Eye (tissue), 1 donor: Measurements from ENCODE around the gene UBE2V1.
A peak's percentile ranks its signal among the peaks of the same experiment; 100 is the strongest.
"Not testable (repeated sequence)": the region's sequence is repeated elsewhere in the genome, so short reads cannot be mapped to it uniquely, and the experiment has no call there.

ENCODE experiments used
- DNase-seq: peaks from one replicate; pipeline ENCODE4 v3.0.0-alpha.2; 2015

Gene UBE2V1

DNA sequence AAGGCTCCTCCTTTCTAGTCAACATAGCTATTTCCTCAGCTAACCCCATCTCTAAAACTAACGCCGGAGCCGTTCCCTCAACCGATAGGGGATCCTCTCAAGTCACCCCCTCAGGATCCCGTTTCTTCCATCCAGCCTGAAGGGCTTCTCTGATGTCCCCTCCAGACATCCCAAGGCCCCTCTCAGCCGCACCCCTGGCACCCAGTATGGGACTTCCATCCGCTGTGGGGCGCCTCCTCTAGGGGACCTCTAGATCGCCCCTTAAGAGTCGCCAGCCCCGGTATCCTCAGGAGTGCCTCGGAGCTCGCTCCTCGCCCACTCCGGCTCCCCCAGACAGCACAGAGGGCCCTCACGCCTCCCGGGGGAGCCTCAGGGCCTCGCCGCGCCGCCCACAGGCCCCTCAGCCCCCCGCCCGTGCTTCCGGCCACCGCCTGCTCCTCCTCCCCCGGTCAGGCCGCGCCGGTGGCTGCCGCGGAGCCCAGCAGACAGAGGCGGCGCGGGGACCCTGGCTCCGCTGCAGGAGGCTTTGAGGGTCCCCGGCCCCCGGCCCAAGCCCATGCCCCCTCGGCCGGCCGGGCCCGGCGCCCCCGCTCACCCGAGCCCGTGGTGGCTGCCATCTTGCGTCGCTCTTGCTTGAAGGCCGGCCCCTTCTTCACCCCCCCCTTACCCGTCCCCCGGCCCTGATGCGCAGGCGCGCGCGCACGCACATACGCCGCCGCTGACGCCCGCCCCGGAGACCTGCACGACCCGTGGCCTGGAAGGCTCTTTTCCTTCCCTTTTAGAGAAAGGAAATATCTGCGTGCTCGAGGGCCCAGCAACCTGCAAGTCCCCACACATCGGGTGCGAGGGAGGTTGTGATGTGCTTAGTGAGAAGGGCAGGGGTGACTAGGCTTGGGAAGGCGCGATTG lies at the start of gene UBE2V1:
TSS of gene UBE2V1 (minus strand) at position 639 of the 908 bp plus-strand sequence. CDS start at position 617, 22 bp downstream.
- DNase-seq: peak; percentile 96

DNA sequence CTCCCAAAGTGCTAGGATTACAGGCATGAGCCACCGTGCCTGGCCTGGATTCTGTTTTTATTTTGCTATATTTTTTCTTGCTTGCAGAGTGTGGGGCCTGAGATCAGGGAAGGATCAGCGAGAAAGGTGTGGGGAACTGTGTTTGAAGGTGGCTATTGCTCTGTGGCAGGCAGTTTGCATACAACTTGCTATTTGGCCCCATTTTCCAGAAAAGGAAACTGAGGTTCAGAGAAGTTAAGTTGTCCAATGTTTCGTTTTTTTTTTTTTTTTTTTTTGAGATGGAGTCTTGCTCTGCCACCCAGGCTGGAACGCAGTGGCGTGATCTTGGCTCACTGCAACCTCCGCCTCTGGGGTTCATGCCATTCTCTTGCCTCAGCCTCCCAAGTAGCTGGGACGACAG lies 48.5 kb upstream of the UBE2V1 start:
- DNase-seq: not testable (repeated sequence)

DNA sequence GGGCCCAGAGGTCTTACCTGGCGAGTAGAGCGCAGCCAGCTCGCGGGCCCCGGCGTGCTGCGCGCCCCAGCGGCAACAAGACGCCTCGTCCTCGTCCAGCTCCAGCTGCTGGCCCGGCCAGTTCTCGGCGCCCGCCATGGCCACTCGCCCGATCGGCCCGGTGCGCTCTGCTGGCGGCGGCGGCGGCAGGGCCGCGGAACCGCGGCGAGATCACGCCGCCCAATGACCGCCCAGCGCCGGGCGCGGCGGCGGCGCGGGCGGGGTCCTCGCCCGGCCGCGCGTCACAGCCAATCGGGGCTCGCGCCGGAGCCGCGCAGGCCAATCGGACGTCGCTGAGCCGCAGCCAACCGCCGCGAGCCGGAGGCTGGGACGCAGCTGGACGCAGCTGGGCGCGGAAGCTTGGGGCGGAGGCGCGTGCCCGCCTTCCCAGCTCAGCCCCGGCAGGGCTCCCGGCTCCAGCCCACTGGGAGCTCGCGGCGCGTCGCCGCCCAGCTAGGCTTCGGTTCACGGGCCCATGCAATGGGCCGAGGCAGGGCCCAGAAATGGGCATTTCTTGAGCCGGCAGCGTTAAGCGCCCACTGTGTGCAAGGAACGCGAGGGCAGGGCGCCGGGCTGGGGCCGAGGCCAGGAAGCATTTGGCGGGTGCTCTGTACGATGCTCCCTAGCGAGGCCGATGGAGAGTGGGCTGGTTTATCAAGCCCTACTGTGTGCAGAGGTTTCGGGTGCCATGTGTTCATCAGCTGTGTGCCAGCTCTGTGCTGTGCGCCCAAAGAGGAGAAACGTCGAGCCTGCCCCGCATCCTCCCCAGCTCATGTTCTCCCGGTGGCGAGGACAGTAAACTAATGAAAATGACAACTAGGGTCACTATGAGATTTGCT lies 40.8 kb upstream of the UBE2V1 start, which contains the start of gene PEDS1:
TSS of gene PEDS1 (minus strand) at position 224 of the 878 bp plus-strand sequence. CDS start at position 138, 86 bp downstream.
- DNase-seq: peak; percentile 95

DNA sequence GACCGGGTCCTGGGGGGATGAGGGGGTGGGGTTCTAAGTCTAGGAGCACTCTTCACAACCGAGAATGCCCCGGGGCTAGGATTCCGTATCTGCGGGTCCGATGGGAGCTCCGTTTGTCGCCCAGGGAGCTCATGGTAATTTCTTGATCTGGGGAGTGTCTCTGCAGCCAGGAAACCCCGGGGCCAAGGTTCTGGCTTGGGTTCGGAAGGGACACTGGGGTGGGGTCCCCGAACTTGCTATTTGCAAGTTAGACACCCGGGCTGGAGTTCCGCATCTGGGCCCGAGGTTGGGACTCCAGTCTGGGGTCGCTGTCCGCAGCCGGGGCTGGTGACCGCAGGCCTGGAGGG lies 40.2 kb upstream of the UBE2V1 start:
- DNase-seq: no peak

DNA sequence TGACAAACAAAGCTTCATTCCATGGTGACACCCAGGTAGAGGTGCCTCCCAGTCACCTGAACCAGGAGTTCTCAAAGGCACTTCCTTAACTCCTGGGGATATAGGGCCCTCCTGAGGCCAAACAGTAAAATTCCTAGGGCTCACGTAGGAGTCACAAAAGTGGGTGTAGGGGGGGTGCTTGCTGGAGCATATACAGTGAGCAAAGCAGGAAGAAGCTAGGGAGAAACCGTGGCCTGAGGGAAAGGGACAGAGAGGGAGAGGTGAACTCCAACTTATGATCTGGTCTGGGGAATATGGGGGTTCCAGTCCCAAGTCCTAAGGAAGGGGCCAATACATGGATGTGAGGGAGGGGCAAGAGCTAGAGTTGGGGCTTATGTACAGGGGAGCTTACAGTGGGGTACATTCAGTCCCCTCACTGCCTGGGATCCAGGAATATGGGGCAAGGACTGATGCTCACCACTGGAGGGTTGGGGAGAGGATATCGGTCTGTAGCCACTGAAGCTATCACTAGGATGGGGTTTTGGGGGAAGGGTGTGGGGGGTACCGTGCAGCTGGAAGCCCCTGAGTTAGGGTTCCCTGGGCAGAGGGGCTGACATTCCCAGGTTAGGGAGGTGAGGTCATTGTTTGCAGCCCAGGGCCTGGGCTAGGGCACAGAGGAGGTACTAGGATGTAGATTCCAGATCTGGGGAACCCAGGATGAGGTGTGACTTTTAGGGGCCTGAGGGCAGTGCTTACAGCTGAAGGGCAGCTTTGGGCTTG lies 39.6 kb upstream of the UBE2V1 start:
- no peak for DNase-seq

DNA sequence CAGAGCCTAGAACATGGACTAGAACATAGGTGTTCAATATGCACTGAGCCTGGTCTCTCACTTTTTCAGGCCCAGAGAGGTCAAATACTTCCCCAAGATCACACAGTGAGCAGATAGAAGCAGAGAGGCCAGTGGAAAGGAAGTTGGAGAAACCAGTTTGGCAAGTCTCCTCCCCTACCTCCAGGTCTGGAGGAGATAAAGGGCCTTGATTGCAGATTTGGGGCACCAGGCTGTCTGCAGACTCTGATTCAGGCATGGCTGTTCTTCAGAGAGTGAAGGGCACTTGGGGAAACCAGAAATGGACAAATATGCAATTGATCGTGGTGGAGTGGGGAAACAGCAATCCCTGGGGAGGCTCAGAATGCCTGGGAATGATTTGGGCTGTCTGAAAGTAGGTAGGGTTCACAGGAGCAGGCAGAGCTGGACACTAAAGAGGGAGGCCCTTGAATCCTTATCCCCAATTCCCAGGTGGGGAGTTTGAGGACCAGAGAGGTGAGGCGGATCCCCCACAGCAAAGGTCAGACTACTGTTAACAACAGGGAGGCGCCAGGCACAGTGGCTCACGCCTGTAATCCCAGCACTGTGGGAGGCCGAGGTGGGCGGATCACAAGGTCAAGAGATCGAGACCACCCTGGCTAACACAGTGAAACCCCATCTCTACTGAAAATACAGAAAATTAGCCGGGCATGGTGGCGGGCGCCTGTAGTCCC lies 38.2 kb upstream of the UBE2V1 start:
- DNase-seq: no peak

DNA sequence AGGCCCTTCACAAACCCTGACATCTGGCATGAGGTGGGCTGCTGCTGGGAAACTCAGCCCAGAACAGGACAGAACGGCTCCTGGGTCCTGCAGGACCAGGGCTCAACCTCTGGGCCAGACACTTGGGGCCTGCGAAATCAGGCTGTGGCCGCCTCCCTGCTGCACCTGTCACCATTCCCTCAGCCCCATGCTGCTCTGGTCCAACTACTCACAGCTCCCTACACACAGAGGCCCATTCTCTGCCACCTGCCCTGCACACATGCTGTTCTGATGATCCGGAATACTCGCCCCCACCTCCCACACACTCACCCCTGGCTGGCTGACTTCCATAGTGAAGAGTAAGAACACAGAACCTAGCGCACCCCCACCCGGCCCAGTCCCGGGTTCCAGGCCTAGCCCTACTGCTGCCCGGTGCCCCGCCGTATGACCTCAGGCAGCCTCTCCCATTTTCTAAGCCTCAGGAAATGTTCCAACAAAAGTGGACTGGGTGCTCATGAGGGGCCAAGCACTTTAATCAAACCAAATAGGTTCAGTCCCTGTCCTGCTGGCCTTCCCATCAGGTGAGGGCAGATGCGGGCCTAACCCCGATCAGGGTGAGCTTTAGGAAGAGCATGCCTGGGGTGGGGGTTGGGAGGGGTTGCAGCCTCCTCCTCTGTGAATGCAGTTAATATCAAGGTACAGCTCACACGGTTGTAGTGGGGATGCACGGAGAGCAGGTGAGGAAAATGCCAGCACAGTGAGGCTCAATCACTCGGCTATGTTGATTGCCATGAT lies 36.7 kb upstream of the UBE2V1 start:
- DNase-seq: no peak

DNA sequence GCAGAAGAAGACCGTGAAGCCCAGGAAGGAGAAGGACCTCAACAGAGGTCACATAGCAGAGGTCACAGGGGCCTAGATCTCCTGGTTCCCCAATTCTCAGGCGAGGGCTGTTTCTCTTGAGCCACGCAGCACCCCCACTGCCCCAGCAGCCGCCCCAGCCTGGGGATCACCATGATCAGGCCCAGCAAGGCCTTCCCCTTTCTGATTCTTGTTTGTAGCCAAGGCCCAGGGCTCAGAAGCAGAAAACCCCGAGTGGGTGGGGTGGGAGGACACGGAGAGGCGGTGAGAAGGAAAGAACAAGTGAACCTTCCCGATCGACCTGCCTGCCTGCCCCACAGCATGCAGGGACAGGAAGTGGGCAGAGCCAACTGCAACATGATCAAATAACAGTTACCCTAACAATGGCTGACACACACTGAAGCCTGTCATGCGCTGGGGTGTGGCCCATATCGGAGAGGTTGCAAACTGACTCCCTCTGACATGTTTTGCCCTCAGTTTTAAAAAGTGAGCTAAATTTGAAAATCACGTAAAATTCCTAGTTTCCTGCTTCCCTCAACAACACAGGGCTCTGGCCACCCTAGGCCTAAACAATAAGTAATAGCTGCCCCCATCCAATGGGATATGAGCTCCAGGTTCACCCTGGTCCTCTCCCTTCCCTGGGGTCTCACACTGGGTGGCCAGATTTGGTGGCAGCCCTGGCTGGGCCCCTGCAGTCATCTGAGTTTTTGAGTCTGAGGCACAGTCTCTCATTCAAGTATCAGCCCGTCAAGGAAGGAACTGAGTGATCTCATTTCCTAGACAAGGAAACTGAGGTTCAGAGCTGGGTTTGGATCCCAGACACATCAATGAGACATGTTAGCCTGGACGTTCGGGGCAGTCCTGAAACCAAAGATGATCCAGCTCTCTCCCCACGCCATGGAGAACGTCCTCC lies 34.0 kb upstream of the UBE2V1 start:
- no peak for DNase-seq

DNA sequence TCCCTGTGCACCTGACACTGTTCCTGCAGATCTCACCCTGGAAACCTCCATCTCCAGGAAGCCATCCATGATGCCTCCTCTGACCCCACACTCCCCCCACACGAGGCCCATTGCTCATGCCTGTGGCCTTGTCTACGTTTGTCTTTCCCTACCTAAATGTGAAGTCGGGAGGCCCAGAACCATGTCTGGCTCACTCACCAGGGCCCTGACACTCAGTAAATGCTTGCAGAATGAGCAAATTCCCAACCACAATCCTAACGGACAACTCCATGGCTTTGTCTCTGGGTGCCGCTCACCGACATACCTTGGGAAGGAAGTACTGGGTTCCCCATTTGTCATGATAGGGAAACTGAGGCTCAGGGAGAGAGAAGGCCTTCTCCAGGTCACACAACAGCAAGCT lies 33.3 kb upstream of the UBE2V1 start:
- DNase-seq: no peak

DNA sequence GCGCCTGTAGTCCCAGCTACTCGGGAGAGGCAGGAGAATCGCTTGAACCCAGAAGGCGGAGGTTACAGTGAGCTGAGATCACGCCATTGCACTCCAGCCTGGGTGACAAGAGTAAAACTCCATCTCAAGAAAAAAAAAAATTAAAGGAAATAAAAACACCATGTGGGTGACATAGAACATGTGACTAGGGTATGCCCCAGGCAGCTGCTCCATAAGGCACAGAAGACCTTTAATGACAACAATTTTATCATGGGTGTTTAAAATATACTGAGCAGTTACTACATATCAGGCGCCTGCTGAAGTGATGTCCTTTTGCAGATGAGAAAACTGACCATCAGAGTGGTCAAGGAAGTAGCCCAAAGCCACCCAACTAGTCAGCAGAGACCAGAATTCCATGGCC lies 32.6 kb upstream of the UBE2V1 start:
- no peak for DNase-seq

DNA sequence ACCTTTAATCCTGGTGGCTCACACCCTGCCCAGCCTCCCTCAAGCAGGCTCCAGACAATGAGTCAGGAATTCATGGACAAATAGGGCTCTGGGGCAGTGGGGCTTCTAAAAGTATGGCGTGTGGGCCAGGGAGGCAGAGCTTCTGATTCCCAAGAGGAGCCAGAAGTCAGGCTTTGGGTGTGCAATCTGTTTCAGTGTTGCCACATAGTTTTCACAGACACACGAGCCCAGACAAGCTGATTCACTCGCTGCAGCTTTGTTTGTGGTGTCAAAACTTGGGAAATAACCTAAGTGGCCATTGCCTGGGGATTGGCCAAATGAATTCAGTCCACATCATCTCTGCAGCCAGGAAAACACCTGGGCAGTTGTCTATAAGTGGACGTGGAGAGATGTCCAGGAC lies 31.4 kb upstream of the UBE2V1 start:
- no peak for DNase-seq

DNA sequence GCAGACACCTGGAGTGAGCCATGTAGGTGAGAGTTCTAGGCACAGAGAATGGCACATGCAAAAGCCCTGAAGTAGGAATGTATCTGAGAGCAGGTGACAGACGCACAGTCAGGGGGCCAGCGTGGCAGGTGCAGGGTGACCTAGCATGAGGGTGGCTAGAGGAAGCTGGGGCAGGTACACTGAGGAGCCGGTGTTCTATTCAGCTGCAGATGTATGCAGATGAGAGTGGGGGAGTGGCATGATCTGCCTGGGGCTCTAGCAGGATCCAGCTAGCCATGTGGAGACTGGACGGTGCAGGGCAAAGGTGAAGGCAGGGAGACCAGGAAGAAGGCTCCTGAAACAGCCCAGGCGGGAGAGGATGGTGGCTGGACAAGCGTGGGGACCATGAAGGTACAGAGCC lies 29.9 kb upstream of the UBE2V1 start:
- no peak for DNase-seq

DNA sequence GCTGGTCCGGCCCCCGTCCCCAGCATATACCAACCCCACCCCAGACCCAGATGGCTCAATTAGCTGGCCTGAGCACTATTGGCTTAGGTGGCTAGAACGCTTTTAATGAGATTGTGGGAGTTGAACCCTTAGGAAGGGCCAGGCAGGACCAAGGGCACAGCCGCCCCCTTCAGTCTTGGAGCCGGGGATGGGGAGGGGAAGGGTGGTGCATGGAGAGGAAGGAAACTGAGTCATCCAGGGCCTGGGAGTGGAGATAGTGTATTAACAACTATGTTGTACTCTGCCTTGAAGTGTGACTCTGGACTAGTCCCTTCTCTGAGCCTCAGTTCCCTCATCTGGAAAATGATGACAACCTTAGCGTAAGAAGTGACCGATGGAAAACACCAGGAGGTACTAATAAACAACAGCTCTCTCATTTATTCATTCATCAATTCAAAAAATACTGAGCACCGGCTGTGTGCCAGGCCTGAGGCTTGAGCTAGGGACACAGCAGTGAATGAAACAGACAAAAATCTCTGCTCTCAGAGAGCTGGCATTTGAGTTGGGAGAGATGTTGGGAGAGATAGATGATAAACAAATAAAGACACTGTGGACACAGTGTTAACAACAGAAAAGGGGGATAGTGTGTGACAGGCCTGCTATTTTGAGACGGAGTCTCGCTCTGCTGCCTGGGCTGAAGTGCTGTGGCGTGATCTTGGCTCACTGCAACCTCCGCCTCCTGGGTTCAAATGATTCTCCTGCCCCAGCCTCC lies 29.0 kb upstream of the UBE2V1 start:
- no peak for DNase-seq

DNA sequence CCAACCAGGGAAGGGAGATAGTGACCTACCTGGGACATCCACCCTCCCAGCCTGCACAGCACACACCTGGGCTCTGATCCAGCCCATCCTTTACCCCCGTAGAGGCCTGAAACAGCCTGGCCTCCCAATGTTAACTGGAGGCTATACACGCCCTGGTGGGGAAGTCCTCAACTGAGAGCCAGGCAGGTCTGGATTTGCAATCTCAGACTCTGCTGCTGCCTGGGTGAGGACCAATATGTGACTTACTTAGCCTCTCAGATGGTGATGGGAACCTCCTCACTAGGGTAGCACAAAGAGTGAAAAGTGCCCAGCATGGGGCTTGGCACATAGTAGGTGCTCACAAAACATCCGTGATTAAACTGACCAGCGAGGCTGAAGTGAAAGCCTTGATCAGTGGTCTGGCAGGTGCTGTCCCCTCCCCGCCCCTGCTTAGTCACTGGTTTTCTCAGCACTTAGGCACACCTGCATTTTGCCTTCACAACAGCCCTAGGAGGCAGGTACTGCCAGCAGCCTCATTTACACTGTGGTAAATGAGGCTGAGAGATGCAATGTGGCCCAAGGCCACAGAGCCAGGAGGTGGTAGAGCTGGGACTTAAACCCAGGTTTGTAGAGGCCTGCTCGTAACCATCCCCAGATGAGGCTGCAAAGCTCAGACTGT lies 28.2 kb upstream of the UBE2V1 start:
- DNase-seq: no peak

DNA sequence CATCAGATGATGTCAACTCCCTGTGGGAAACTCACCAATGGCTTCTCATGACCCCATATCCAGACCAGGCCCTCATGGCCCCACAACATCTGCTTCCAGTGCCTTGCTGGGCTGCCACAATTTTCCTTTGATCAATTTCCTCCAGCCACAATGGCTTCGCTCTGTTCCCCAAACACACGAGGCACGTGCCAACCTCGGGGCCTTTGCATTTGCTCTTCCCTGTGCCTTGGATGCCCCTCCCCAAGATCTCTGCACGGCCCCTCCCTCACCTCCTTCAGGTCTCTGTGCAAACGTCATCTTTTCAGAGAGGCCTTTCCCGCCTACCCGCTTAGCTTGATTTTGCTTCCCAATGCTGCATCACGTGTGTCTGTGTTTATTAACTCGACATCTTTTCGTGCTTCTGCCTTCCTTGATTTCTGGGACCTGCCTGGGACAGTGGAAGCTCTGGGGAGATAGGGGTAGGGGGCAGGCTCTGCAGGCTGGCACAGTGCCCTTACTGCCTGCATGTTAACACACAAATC lies 27.4 kb upstream of the UBE2V1 start:
- no peak for DNase-seq

DNA sequence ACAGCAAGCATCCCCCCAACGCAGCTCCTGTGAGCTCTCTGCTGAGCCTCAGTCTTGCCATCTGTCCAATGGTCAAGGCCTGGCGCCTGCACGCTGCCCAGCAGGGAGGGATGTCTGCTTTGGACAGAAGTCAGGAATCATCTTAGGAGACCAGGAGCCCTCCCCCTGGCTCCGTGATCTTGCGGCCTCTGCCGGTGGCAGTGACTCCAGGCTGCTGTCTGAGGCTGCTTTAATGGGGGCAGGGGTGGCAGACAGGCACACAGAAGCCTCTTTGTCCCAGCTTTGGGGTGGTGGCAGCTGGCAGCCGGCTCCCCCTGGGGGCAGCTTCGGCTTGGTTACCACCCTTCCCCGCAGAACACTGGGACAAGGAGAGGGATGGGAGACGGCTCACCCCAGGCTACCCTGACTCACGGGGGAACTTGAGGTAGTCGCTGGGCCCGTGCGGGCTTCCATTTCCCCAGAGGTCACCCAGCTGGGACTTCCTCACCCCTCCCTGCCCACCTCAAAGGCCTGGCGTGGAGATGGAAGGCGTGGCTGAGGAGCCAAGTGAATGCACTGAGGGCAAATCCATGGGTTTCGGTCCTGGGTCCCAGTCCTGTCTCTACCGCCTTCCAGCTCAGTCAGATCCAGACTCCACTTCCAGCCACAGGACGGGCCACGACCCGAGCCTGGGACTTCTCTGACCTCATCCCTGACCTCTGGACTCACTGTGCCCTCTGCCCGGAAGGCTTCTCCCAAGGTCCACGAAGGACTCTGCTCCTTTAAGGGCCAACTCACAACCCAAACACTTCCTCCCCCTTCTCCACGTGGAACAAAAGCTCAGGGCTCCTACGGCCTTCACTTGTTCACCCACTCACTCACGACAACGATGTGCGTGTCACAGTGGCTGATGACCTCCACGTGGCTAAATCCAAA lies 25.8 kb upstream of the UBE2V1 start:
- DNase-seq: no peak

DNA sequence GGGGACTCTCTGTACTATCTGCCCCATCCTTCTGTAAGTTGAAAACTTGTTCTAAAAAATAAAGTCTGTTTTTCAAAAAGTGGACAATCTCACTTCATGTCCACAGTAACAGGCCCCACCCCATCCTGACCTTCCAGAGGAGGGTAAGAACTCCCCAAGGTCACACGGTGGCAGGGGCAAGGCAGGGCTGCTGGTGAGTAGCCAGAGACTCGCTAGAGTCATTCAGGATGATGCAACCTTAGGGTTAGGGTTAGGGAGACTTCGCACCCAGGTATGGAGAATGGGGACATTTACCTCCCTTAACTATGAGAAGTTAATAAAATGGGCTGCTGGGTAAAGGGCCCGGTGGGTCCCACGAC lies 25.1 kb upstream of the UBE2V1 start:
- no peak for DNase-seq

DNA sequence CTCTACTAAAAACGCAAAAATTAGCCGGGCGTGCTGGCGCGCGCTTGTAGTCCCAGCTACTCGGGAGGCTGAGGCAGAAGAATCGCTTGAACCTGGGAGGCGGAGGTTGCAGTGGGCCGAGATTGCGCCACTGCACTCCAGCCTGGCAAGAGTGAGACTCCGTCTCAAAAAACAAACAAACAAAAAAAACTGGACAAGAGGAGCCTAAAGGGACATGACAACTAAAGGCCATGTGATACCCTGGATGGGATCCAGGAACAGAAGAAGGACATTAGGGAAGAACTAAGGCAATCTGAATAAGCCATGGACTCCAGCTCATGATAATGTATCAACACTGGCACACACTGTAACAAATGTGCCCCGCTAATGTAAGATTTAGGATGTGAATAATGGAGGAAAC lies 24.8 kb upstream of the UBE2V1 start:
- not testable (repeated sequence) for DNase-seq
